Embryonic facial prominence (tissue), 1 donor: ENCODE results near the gene TMEM214.

Experiments used
- DNase-seq: peaks from one replicate; pipeline ENCODE4 v3.0.0-alpha.2; 2016; ENCODE audit errors: extremely low spot score

Gene TMEM214

GRCh38 chr2:27085062-27085672 lies 52.4 kb downstream of the TMEM214 start:
- no peak for DNase-seq

- no peak for DNase-seq
Observed at GRCh38 chr2:27085673-27086089, 52.9 kb downstream of the TMEM214 start.

GRCh38 chr2:27086090-27086723 lies 53.4 kb downstream of the TMEM214 start:
- peak; percentile 77 for DNase-seq

- no peak for DNase-seq
Observed at GRCh38 chr2:27086724-27087593, 54.2 kb downstream of the TMEM214 start, which contains the start of gene KHK. KHK (plus strand) TSS chr2:27086772; CDS start chr2:27087260, 488 bp downstream.

GRCh38 chr2:27087823-27088410 lies 55.2 kb downstream of the TMEM214 start:
- no peak for DNase-seq

DNA sequence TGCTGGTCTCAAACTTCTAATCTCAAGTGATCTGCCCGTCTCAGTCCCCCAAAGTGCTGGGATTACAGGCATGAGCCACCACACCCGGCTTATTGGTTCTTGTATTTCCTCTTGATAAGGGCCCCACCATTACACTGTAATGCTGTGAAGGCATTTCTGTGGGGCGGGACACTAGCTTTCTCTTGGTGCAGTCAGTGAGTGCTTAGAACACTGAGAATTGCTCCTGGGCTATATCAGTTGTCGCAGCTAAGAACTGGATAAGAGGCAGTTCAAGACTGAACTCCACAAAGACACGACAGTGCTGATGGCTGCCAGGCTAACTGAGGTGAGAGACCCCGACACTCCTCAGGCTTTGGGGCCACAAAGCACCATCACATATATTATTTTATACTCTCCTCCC lies 55.9 kb downstream of the TMEM214 start:
- DNase-seq: no peak

DNA sequence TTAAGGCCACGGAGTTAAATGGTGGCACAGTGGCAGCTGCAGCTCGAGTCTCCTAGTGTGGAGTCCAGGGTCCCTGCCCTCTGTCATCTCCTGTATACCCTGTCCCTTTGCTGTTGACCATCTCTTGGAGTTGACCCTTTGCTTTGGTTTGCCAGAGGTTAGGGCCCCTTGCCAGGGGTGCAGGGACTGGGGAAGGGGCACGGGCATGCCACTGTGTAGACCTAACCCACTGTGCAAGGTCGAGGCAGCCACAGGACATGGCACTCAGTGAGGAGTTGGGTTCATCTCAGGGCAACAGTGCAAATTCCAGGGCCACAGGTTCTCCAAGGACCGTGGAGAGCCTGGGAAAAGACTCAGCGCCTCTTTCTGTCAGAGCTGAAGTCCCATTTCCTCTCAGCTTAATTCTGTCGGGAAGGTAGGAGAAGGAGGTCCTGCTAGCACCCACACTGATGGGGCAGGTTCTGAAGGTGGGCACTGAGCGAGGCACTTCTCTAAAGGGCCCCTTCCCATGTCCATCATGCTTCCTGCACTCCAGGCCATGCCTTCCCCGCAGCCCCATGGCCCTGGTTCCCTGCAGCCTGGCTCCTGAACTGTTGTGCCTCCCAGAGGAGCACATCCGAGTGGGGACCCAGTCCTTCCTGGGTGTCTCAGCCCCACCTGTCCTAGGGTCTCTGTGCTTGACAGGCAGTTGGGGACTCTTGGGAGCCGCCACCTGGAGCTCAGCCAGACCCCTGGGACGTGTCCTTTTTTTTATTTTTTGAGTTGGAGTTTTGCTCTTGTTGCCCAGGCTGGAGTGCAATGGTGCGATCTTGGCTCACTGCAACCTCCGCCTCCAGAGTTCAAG lies 56.6 kb downstream of the TMEM214 start:
- no peak for DNase-seq
